ENCODE measurements around the gene PIP5K1C. TPM values are rescaled to one million over a fixed set of nuclear protein-coding genes. Genes with fewer than 3 reads are reported as not detected.

Gene PIP5K1C
- total RNA-seq, 1 experiment from 2014 or later: 20.0 TPM

- Histone ChIP-seq H2AFZ (no peak overlapping the region), H3K27me3 (ENCODE audit: insufficient read depth, low read depth) (peaks cover 13% of the 10 kb centered on the region; the same call in 1 of the 2 replicates), H3K4me2 (no peak overlapping the region), H4K20me1 (ENCODE audit: insufficient read depth) (no peaks in the 10 kb centered on the region), H3K9me2 (ENCODE audit: insufficient read depth) (no peaks in the 10 kb centered on the region), H3K27ac (no peak overlapping the region), H3K4me3 (no peak overlapping the region), H3K9me3 (ENCODE audit: insufficient read depth, low read depth) (no peaks in the 10 kb centered on the region), H3K4me1 (replicated peaks; ENCODE audit: insufficient read depth) (no peaks in the 10 kb centered on the region), H3K36me3 (ENCODE audit: low read depth) (no peaks in the 10 kb centered on the region), H3F3A (ENCODE audit: insufficient read depth, low read depth) (peaks cover 3% of the 10 kb centered on the region; the same call in 1 of the 2 replicates), H3K79me2 (ENCODE audit: low read depth) (no peaks in the 10 kb centered on the region)
- BruUV-seq (replicated peaks): no TSS peak
- TF ChIP-seq EZH2 (IDR thresholded peaks at IDR 0.05; ENCODE audit: low read depth): no peak
- no peak for TF ChIP-seq CTCF (conservative IDR thresholded peaks at IDR 0.05)
- no peak for DNase-seq
- POLR2A ChIA-PET (ENCODE audit: unreplicated experiment): no interaction called here
- CTCF ChIA-PET: no interaction called here
- intact Hi-C loops (cut with micrococcal nuclease; ENCODE audit: unreplicated experiment): no loop called here
These were observed 107.1 kb downstream of the PIP5K1C start for GRCh38 chr19:3593156-3593555.

GRCh38 chr19:3591876-3592613 is 108.2 kb downstream of the PIP5K1C start:
- Histone ChIP-seq H3K4me1 (replicated peaks; ENCODE audit: insufficient read depth) (no peaks in the 10 kb centered on the region), H3K4me3 (no peak overlapping the region), H3K9me2 (ENCODE audit: insufficient read depth) (no peaks in the 10 kb centered on the region), H3K36me3 (ENCODE audit: low read depth) (no peaks in the 10 kb centered on the region), H3K27me3 (ENCODE audit: insufficient read depth, low read depth) (peaks cover 13% of the 10 kb centered on the region; the same call in 1 of the 2 replicates), H3K9me3 (ENCODE audit: insufficient read depth, low read depth) (no peaks in the 10 kb centered on the region), H4K20me1 (ENCODE audit: insufficient read depth) (no peaks in the 10 kb centered on the region), H3K79me2 (ENCODE audit: low read depth) (no peaks in the 10 kb centered on the region), H2AFZ (no peak overlapping the region), H3K27ac (no peak overlapping the region), H3K4me2 (no peak overlapping the region), H3F3A (ENCODE audit: insufficient read depth, low read depth) (peaks cover 3% of the 10 kb centered on the region; the same call in 1 of the 2 replicates)
- no peak for DNase-seq
- POLR2A ChIA-PET (ENCODE audit: unreplicated experiment): no interaction called here
- CTCF ChIA-PET: no interaction called here
- TF ChIP-seq EZH2 (IDR thresholded peaks at IDR 0.05; ENCODE audit: low read depth) (no peak), CTCF (conservative IDR thresholded peaks at IDR 0.05) (no peak)
- intact Hi-C loops (cut with micrococcal nuclease; ENCODE audit: unreplicated experiment): no loop called here
- no TSS peak for BruUV-seq (replicated peaks)

GRCh38 chr19:3590991-3591659 is 109.1 kb downstream of the PIP5K1C start:
- intact Hi-C loops (cut with micrococcal nuclease; ENCODE audit: unreplicated experiment): no loop called here
- POLR2A ChIA-PET (ENCODE audit: unreplicated experiment): no interaction called here
- peaks cover 3% of the 10 kb centered on the region; the same call in 1 of the 2 replicates for H3F3A ChIP-seq (ENCODE audit: insufficient read depth, low read depth)

More at GRCh38 chr19:3590991-3591659, 109.1 kb downstream of the PIP5K1C start:
- BruUV-seq (replicated peaks): no TSS peak
- Histone ChIP-seq H3K27ac (no peak overlapping the region), H3K4me1 (replicated peaks; ENCODE audit: insufficient read depth) (no peaks in the 10 kb centered on the region), H3K4me3 (no peak overlapping the region), H3K4me2 (no peak overlapping the region), H3K9me3 (ENCODE audit: insufficient read depth, low read depth) (no peaks in the 10 kb centered on the region), H4K20me1 (ENCODE audit: insufficient read depth) (no peaks in the 10 kb centered on the region), H3K36me3 (ENCODE audit: low read depth) (no peaks in the 10 kb centered on the region), H3K79me2 (ENCODE audit: low read depth) (no peaks in the 10 kb centered on the region), H2AFZ (no peak overlapping the region), H3K9me2 (ENCODE audit: insufficient read depth) (no peaks in the 10 kb centered on the region), H3K27me3 (ENCODE audit: insufficient read depth, low read depth) (peaks cover 13% of the 10 kb centered on the region; the same call in 1 of the 2 replicates)
- CTCF ChIA-PET: interaction anchor here (0.6 kb wide), 1 partner anchor 362 kb away, joined by 3 read pairs; no protein-coding TSS in a partner anchor
- TF ChIP-seq EZH2 (IDR thresholded peaks at IDR 0.05; ENCODE audit: low read depth): no peak
- no peak for TF ChIP-seq CTCF (conservative IDR thresholded peaks at IDR 0.05)
- no peak for DNase-seq
